ENCODE measurements around the gene RAB41. TPM values are rescaled to one million over a fixed set of nuclear protein-coding genes. Genes with fewer than 3 reads are reported as not detected.

Gene RAB41
- total and polyA plus RNA-seq, 2 of the 13 experiments (the other 11 are each of a cell fraction or from before 2014, with no cell fraction given), result not detected

- intact Hi-C loops (cut with micrococcal nuclease; ENCODE audit: unreplicated experiment) (loop anchor here (5.0 kb wide), 1 partner anchor 139 kb away; no protein-coding TSS in a partner anchor), in situ Hi-C loops (cut with HindIII; ENCODE audit: extremely low pct_ligation_motif_present, low pct_unique_long_range_greater_than_20kb) (no loop called here)
- Histone ChIP-seq H3K9ac (ENCODE audit: insufficient read depth, low read depth, low read length) (no peak overlapping the region), H3K9me3 (ENCODE audit: low read length) (no peaks in the 10 kb centered on the region), H3K4me3 (replicated peaks in 1 of 3; ENCODE audit: insufficient read depth in 1 of 3, low read depth in 2 of 3, low read length in 3 of 3) (no peak overlapping the region), H4K20me1 (ENCODE audit: insufficient read depth, low read length) (no peaks in the 10 kb centered on the region), H3K27me3 (ENCODE audit: control insufficient read depth in 1 of 2, insufficient read depth in 2 of 2, low read length in 2 of 2) (no peaks in the 10 kb centered on the region; a peak in 1 of 5 replicates), H3K4me1 (ENCODE audit: insufficient read depth, low read length) (peaks cover 23% of the 10 kb centered on the region), H3K4me2 (ENCODE audit: low read depth, low read length) (no peak overlapping the region), H3K36me3 (replicated peaks in 1 of 2; ENCODE audit: control insufficient read depth in 1 of 2, insufficient read depth in 2 of 2, low read length in 2 of 2) (peaks cover 0 to 2% of the 10 kb centered on the region in 2 experiments; a peak in 2 of 5 replicates), H3K27ac (ENCODE audit: extremely low read length, insufficient read depth, low read length) (no peak overlapping the region), H2AFZ (ENCODE audit: low read length) (no peak overlapping the region), H3K79me2 (ENCODE audit: insufficient read depth, low read length) (peaks cover 15% of the 10 kb centered on the region)
- POLR2A ChIA-PET, result no interaction called here
- DNase-seq (ENCODE audit: low spot score), result no peak
- CTCF ChIA-PET (ENCODE audit: low intra/inter-chr PET ratio, low total read pairs), result no interaction called here
- no peak for TF ChIP-seq NFKBIZ (CRISPR knock-in tag; IDR thresholded peaks at IDR 0.05)
- TF ChIP-seq AHR (CRISPR knock-in tag; IDR thresholded peaks at IDR 0.05), result no peak
- TF ChIP-seq ZNF644 (CRISPR knock-in tag; IDR thresholded peaks at IDR 0.05; ENCODE audit: low read depth), result no peak
- no TSS peak for BruUV-seq (replicated peaks)
- WGBS (ENCODE audit: low lambda C conversion rate), result 95% methylated on average over 5 of the region's 5 CpGs
- FAIRE-seq, result no peak
- ATAC-seq, result no peak
Measured at GRCh38 chrX:70293621-70294020, 11.6 kb downstream of the RAB41 start.

- Histone ChIP-seq H3K27me3 (ENCODE audit: control insufficient read depth in 1 of 2, insufficient read depth in 2 of 2, low read length in 2 of 2) (no peaks in the 10 kb centered on the region), H3K9ac (ENCODE audit: insufficient read depth, low read depth, low read length) (no peak overlapping the region), H2AFZ (ENCODE audit: low read length) (no peak overlapping the region), H3K4me1 (ENCODE audit: insufficient read depth, low read length) (no peaks in the 10 kb centered on the region), H3K27ac (ENCODE audit: extremely low read length, insufficient read depth, low read length) (no peak overlapping the region), H3K9me3 (ENCODE audit: low read length) (no peaks in the 10 kb centered on the region), H3K79me2 (ENCODE audit: insufficient read depth, low read length) (no peaks in the 10 kb centered on the region), H4K20me1 (ENCODE audit: insufficient read depth, low read length) (no peaks in the 10 kb centered on the region), H3K4me2 (ENCODE audit: low read depth, low read length) (no peak overlapping the region), H3K4me3 (replicated peaks in 1 of 3; ENCODE audit: insufficient read depth in 1 of 3, low read depth in 2 of 3, low read length in 3 of 3) (no peak overlapping the region), H3K36me3 (replicated peaks in 1 of 2; ENCODE audit: control insufficient read depth in 1 of 2, insufficient read depth in 2 of 2, low read length in 2 of 2) (peaks cover 2 to 14% of the 10 kb centered on the region in 2 experiments; a peak in 3 of 5 replicates)
- CTCF ChIA-PET (ENCODE audit: low intra/inter-chr PET ratio, low total read pairs), result no interaction called here
- FAIRE-seq (no peak), ATAC-seq (no peak), DNase-seq (ENCODE audit: low spot score) (no peak)
- POLR2A ChIA-PET, result no interaction called here
- TF ChIP-seq IRX3 (CRISPR knock-in tag; IDR thresholded peaks at IDR 0.05; ENCODE audit: borderline replicate concordance, low read depth) (no peak), TOE1 (CRISPR knock-in tag; IDR thresholded peaks at IDR 0.05) (no peak), ATF2 (CRISPR knock-in tag; IDR thresholded peaks at IDR 0.05) (no peak), DBP (CRISPR knock-in tag; IDR thresholded peaks at IDR 0.05; ENCODE audit: not compliant biosample characterization) (no peak), MIER3 (CRISPR knock-in tag; IDR thresholded peaks at IDR 0.05; ENCODE audit: borderline replicate concordance) (no peak), CAMTA2 (CRISPR knock-in tag; IDR thresholded peaks at IDR 0.05; ENCODE audit: borderline replicate concordance) (no peak), BCLAF1 (IDR thresholded peaks at IDR 0.05) (no peak), ZNF264 (CRISPR knock-in tag; IDR thresholded peaks at IDR 0.05) (no peak), EHMT2 (IDR thresholded peaks at IDR 0.05; ENCODE audit: borderline replicate concordance, low read depth, low read length) (no peak), EP300 (IDR thresholded peaks at IDR 0.05; ENCODE audit: low read depth in 2 of 2, low read length in 2 of 2) (no peak), EP300 (CRISPR knock-in tag; IDR thresholded peaks at IDR 0.05; ENCODE audit: borderline replicate concordance) (no peak)
- intact Hi-C loops (cut with micrococcal nuclease; ENCODE audit: unreplicated experiment), result no loop called here
- in situ Hi-C loops (cut with HindIII; ENCODE audit: extremely low pct_ligation_motif_present, low pct_unique_long_range_greater_than_20kb), result no loop called here
- no TSS peak for BruUV-seq (replicated peaks)
- WGBS (ENCODE audit: low lambda C conversion rate), result 100% methylated on average over 3 of the region's 3 CpGs
Measured at GRCh38 chrX:70301716-70302115, 19.7 kb downstream of the RAB41 start.
